Stimulated activated CD4-positive, alpha-beta T cell treated with anti-CD3 and anti-CD28 coated beads, Interleukin-12 subunit alpha, Interleukin-12 subunit beta, amount 100 ng/mL, for 4 hours (primary cell): ENCODE measurements around the gene ARL4D.
A peak's percentile ranks its signal among the peaks of the same experiment; 100 is the strongest.
"Not testable (repeated sequence)": the region's sequence is repeated elsewhere in the genome, so short reads cannot be mapped to it uniquely, and the experiment has no call there.

Experiments used
- DNase-seq: peaks from one replicate; pipeline ENCODE4 v3.0.0-alpha.2; 2020

Gene ARL4D

GRCh38 chr17:43398724-43399595 is at the start of gene ARL4D:
ARL4D (plus strand) TSS chr17:43398993; CDS start chr17:43399733, 740 bp downstream.
- peak; percentile 81 for DNase-seq

- no peak for DNase-seq
Measured at GRCh38 chr17:43349142-43349541, 49.7 kb upstream of the ARL4D start.

GRCh38 chr17:43350888-43351361 is 47.9 kb upstream of the ARL4D start:
- DNase-seq, result no peak

GRCh38 chr17:43351691-43352090 is 47.1 kb upstream of the ARL4D start:
- no peak for DNase-seq

- no peak for DNase-seq
Measured at GRCh38 chr17:43352579-43353331, 46.0 kb upstream of the ARL4D start.

- no peak for DNase-seq
Measured at GRCh38 chr17:43353393-43353792, 45.4 kb upstream of the ARL4D start.

- DNase-seq, result no peak
Measured at GRCh38 chr17:43354371-43354770, 44.4 kb upstream of the ARL4D start.

GRCh38 chr17:43356450-43356849 is 42.3 kb upstream of the ARL4D start:
- no peak for DNase-seq

- no peak for DNase-seq
Measured at GRCh38 chr17:43356999-43357398, 41.8 kb upstream of the ARL4D start.

- DNase-seq, result no peak
Measured at GRCh38 chr17:43359469-43360110, 39.2 kb upstream of the ARL4D start.

- DNase-seq, result peak; percentile 40
Measured at GRCh38 chr17:43360376-43360738, 38.4 kb upstream of the ARL4D start.

- DNase-seq, result peak; percentile 81
Measured at GRCh38 chr17:43360739-43361505, 37.9 kb upstream of the ARL4D start.

GRCh38 chr17:43363181-43363925 is 35.4 kb upstream of the ARL4D start:
- no peak for DNase-seq

GRCh38 chr17:43363926-43364285 is 34.9 kb upstream of the ARL4D start:
- no peak for DNase-seq

GRCh38 chr17:43365356-43365755 is 33.4 kb upstream of the ARL4D start:
- DNase-seq, result no peak

- not testable (repeated sequence) for DNase-seq
Measured at GRCh38 chr17:43365921-43366320, 32.9 kb upstream of the ARL4D start.

- no peak for DNase-seq
Measured at GRCh38 chr17:43366891-43367736, 31.7 kb upstream of the ARL4D start.

- no peak for DNase-seq
Measured at GRCh38 chr17:43367737-43368242, 31.0 kb upstream of the ARL4D start.

- DNase-seq, result peak; percentile 64
Measured at GRCh38 chr17:43368740-43369506, 29.9 kb upstream of the ARL4D start.

GRCh38 chr17:43369986-43370385 is 28.8 kb upstream of the ARL4D start:
- DNase-seq, result no peak
